ENCODE results near the gene EMX1. TPM values are rescaled to one million over a fixed set of nuclear protein-coding genes. Genes with fewer than 3 reads are reported as not detected.
A peak's percentile ranks its signal among the peaks of the same experiment; 100 is the strongest.

The EMX1 gene
- total RNA-seq, 4 donors from 2014 or later, result 0.15 TPM; not detected in 3

GRCh38 chr2:72887032-72887739 lies 30.1 kb upstream of the EMX1 start, which contains the start of gene SPR:
SPR (plus strand) TSS chr2:72887408; CDS start chr2:72887433, 25 bp downstream.
- H3K27me3 ChIP-seq, result peaks cover 0 to 15% (median 0%) of the 10 kb centered on the region in 4 donors
- DNase-seq, result no peak
- peaks cover 11 to 30% (median 14%) of the 10 kb centered on the region in 3 donors for H3K4me1 ChIP-seq
- H3K36me3 ChIP-seq, result peaks cover 0 to 27% (median 6%) of the 10 kb centered on the region in 3 donors
- peak within 1 kb of the TSS; percentile 81 to 90 (median 86) for H3K27ac ChIP-seq
- intact Hi-C loops (cut with DNase I), result no loop called here
- WGBS, 2 donors, result 0% methylated on average over 11 of the region's 76 CpGs; no CpG with 5 or more reads in 1 of the 2 donors
- H3K9me3 ChIP-seq, result no peaks in the 10 kb centered on the region
- TF ChIP-seq CTCF (IDR thresholded peaks at IDR 0.05) (no peak), POLR2A (IDR thresholded peaks at IDR 0.05) (peak in 1 of 4 donors; percentile 19)
- peak within 1 kb of the TSS; percentile 59 to 90 (median 78) for H3K4me3 ChIP-seq

DNA sequence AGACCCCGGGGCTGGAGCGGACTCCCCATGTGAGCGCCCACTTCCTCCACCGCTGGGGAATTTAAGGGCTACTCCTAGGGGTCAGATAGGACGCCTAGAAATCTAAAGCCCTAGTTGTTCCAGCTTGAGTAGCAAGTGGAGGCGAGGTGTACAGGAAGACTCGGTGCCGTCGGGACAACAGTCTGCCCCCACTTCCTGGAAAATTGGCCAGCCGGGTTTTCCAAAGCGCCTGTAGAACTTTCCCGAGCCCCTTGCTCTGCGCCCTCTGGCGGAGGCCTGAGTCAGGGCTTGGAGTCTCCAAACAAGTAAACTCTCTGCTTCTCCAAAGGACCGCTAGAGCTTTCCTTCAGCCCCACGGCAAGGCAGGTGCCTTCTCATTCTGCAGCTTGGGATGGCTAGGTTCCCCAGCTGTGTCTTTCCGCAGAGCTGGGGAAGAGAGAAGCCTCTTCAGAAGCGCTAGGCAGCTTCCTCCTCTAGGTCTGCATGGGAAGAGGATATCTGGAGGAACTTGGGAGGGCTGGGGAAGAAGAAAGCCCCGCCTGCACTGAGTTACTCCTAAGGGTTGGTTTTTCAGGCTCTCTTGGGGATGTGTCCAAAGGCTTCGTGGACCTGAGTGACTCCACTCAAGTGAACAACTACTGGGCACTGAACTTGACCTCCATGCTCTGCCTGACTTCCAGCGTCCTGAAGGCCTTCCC lies 29.4 kb upstream of the EMX1 start:
- Histone ChIP-seq H3K27ac (peak overlapping the region; percentile 81 to 90 (median 86)), H3K9me3 (no peaks in the 10 kb centered on the region), H3K4me1 (peaks cover 11 to 30% (median 14%) of the 10 kb centered on the region in 3 donors), H3K27me3 (peaks cover 0 to 8% (median 0%) of the 10 kb centered on the region in 4 donors), H3K36me3 (peaks cover 0 to 32% (median 6%) of the 10 kb centered on the region in 3 donors), H3K4me3 (peak overlapping the region; percentile 59 to 90 (median 78))
- 11 to 15% methylated on average over 9 to 12 of the region's 21 CpGs for WGBS, 2 donors
- TF ChIP-seq CTCF (IDR thresholded peaks at IDR 0.05) (peak; percentile 64 to 93 (median 88)), POLR2A (IDR thresholded peaks at IDR 0.05) (no peak)
- no peak for DNase-seq
- intact Hi-C loops (cut with DNase I), result no loop called here

DNA sequence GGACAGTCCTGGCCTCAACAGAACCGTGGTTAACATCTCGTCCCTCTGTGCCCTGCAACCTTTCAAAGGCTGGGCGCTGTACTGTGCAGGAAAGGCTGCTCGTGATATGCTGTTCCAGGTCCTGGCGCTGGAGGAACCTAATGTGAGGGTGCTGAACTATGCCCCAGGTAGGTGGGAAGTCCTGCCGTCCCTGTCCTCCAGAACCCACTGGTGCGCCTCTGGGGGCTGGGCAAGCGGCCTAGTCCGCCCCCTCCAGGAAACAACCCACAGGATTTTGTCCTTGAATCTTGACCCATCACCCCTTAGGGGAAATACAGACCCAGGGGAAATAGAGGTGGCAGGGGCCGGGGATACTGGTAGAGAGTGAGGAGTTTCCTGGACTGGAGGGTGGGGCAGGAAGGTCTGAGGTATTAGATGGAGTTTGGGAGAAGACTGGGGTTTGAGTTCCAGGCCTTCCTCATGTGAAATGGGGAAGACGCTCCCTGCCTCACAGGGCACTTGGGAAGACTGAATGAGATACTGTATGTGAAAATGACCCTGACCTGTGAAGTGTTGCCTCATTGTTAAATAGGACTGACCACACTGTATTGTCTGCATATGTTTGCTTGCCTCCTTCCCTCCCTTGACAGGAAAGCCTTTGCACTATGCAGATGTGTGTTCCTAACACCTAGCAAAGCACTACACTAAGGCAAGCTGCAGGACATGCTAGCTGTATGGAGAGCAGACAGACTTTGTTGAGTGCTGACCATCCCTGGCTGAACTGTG lies 28.7 kb upstream of the EMX1 start:
- Histone ChIP-seq H3K36me3 (peaks cover 0 to 32% (median 6%) of the 10 kb centered on the region in 3 donors), H3K4me3 (peak overlapping the region in 1 of 4 donors; percentile 87), H3K4me1 (peaks cover 11 to 31% (median 14%) of the 10 kb centered on the region in 3 donors), H3K27ac (no peak overlapping the region), H3K9me3 (no peaks in the 10 kb centered on the region), H3K27me3 (peaks cover 0 to 6% (median 0%) of the 10 kb centered on the region in 4 donors)
- 63 to 64% methylated on average over 4 to 6 of the region's 11 CpGs for WGBS, 2 donors
- DNase-seq, result no peak
- TF ChIP-seq POLR2A (IDR thresholded peaks at IDR 0.05) (no peak), CTCF (IDR thresholded peaks at IDR 0.05) (no peak)
- intact Hi-C loops (cut with DNase I), result no loop called here

DNA sequence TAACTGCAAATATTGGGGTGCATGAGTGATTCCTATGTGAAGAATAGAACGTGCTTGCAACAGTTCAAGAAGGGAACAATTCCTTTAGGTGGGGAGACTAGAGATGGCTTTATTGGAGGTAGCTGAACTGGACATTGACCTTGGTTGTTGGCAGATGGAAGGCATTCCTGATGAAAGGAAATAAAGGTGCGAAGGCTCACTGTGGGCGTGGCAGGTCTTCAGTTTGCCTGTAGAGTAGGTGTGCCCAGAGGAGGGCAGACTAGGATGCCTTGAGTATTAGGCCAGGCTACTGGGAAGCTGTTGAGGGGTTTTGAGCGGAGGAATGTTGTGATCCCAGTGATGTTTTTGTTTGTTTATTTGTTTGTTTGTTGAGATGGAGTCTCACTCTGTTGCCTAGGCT lies 27.3 kb upstream of the EMX1 start:
- WGBS, 2 donors, result 91 to 96% methylated on average over 4 of the region's 4 CpGs

More for the DNA sequence above, 27.3 kb upstream of the EMX1 start:
- DNase-seq, result no peak
- Histone ChIP-seq H3K9me3 (no peaks in the 10 kb centered on the region), H3K4me1 (peaks cover 11 to 44% (median 17%) of the 10 kb centered on the region in 3 donors), H3K36me3 (peaks cover 0 to 32% (median 6%) of the 10 kb centered on the region in 3 donors), H3K27me3 (peaks cover 0 to 17% (median 0%) of the 10 kb centered on the region in 4 donors), H3K4me3 (no peak overlapping the region), H3K27ac (no peak overlapping the region)
- TF ChIP-seq CTCF (IDR thresholded peaks at IDR 0.05) (no peak), POLR2A (IDR thresholded peaks at IDR 0.05) (no peak)
- intact Hi-C loops (cut with DNase I), result loop anchor here (10.0 kb wide), 1 partner anchor 285 kb away; no protein-coding TSS in a partner anchor

All from esophagus squamous epithelium (tissue), 5 donors.